Stimulated activated CD8-positive, alpha-beta memory T cell treated with anti-CD3 and anti-CD28 coated beads, Interleukin-7, amount 100 ng/mL, for 48 hours (primary cell): ENCODE measurements around the gene TANC1.

Experiments used
- DNase-seq, 2 donors: peaks; one replicate each; pipeline ENCODE4 v3.0.0-alpha.2; 2020; ENCODE audit warnings: low read depth in 1 of 2; ENCODE audit errors: extremely low read depth in 1 of 2

The TANC1 gene

GRCh38 chr2:159211447-159212396 lies 243.3 kb downstream of the TANC1 start:
- no peak for DNase-seq

- DNase-seq: no peak
Observed at GRCh38 chr2:159213296-159213695, 244.9 kb downstream of the TANC1 start.

DNA sequence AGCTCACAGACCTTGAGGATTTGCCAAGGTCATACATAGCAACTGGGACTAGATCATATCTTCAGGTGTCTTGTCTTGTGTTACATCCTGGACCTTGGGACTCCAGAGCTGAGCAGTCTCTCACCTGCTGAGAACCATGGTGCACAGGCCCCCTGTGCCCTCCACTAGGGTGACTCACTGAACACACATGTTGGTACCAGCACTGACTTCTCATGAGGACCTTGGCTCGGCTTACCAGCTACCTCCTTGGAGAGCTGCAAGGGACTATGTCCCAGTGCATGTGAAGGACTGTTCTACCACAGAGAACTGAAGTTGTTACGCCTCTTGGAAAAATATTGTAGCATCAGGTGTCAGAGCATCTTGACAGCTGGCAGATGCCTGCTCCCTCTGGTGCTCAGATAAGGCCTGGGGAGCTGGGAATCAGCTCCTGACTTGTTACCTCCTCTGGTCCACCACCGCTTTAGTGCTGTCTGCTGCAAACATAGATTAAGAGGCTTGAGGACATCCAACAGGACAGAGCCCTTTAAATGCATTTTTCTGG lies 246.0 kb downstream of the TANC1 start:
- DNase-seq: no peak

- DNase-seq: no peak
Observed at GRCh38 chr2:159215116-159215515, 246.7 kb downstream of the TANC1 start.

- no peak for DNase-seq
Observed at GRCh38 chr2:159217676-159218075, 249.2 kb downstream of the TANC1 start.

DNA sequence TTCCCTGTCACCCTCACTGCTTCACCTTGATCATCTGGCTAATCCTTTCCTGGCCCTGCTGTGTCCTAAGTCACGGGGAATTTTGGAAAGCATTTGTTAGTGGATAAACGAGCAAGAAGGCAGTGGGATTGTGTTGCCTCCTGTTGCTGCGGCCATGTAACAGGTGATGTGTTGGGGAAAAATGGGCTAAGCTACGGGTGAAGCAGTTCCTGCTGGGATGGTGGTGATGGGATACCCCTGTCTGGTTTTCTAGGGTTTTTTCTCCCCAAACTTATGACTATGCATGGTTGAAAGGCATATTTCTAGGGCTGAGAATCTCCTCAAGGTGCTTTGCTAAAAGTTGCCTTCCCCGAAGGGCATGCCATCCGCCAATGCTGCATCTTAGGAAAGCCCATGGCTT lies 249.9 kb downstream of the TANC1 start:
- DNase-seq: no peak

DNA sequence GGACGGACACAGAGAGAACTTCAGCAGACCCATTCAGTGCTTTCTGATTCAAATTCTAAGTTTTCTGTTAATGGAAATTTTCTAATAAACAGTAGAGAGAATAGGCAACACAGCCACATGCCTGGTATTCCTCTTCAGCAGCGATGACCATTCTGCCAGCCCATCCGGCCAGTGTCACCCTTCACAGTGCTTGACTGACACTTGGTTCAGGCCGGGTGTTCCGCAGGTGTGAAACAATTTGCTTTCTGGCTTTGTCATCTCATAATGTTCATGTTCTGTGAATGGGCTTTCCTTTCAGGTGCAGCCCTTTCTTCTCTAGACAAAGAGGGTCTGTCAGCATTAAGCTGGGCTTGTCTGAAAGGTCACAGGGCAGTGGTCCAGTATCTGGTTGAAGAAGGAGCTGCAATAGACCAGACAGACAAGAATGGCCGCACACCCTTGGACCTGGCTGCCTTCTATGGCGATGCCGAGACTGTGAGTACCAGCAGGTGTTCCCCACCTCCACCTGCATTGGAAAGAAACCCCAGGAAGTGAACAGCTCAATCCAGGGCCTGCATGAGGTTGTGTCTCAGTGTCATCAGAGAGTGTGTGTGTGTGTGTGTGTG lies 251.1 kb downstream of the TANC1 start:
- DNase-seq: no peak

- no peak for DNase-seq
Observed at GRCh38 chr2:159224061-159224813, 255.8 kb downstream of the TANC1 start.

DNA sequence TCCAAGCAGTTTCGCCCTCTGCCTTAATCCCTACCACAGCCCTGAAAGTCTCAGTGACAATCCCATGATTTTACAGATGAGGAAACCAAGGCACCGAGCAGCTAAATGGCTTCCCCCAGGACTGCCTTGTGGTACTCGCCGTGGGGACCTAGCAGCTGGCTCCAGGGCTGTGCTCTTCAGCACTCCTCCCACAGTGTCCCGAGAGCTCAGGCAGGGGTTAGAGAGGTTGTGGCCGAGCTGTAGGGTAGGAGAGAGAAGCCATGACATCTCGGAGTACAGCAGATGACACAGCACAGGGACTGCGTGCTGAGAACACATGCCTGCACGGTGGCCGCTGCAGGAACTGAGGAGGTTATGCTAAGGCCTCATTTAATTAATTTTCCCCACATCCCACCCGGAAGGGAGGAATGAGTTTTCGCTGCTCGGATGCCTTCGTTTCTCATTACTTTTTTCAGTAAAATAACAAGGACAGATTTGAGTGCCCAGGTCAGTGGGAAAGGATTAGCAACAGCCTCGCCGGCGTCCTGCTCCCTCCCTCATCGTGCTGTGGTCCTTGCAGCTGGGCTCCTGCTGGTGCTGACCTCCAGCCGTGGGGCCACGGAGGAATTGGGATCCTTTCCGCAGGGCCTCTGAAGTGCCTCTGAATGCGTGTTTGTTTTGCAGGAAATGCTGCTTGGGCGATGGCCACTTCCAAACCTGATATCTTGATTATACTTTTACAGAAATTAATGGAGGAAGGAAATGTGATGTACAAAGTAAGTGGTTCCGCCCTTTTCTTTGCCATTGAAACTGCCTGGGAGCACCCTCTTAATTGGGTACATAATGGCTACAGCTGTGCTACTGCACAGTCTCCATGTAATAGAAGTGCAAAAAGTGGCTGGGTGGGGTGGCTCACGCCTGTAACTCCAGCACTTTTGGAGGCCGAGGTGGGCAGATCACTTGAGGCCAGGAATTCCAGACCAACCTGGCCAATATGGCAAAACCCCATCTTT lies 256.9 kb downstream of the TANC1 start:
- DNase-seq: no peak

GRCh38 chr2:159226059-159226461 lies 257.6 kb downstream of the TANC1 start:
- peak in 1 of 2 donors; percentile 13 for DNase-seq

- no peak for DNase-seq
Observed at GRCh38 chr2:159226608-159227385, 258.4 kb downstream of the TANC1 start.

DNA sequence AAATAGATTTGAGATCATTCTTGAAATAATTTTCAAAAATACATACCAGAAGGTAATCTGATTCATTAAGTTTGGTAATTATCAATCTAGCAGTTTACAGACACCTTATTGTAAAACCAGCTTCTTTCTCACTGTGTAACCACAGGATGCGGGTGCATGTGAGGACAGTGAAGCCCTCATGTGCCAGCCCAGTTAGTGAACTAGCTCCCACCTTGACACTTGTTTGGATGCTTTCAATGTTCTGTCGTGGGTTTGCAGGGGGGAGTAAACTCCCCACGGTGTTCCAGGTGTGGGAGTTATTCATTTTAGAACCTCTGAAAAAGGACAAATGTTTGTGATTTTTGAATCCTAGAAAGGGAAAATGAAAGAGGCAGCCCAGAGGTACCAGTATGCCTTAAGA lies 259.0 kb downstream of the TANC1 start:
- DNase-seq: no peak

DNA sequence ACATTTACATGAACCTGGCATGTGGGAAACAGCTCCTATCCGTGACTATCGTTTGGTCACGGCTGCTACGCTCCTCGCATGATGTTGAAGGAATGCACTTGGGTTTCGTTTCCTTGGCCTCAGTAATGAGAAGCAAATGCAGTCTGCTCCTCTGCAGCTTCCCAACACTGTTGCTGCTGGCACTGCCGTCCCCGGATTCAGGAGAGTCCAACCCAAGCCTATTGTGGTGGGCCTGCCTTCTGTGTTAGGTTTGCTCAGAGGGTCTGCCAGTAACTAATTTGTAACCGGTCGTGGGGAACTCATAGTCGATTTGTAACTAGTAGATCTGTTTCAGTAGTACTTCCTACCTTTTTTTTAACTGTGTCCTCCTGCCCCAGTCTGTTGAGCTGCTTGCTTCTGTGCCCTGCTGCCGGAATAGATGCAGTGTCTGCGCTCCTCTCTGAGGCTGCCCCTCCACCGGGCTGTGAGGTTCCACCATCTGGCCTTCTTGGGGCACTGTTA lies 259.7 kb downstream of the TANC1 start:
- no peak for DNase-seq

- DNase-seq: no peak
Observed at GRCh38 chr2:159229476-159230144, 261.2 kb downstream of the TANC1 start.

DNA sequence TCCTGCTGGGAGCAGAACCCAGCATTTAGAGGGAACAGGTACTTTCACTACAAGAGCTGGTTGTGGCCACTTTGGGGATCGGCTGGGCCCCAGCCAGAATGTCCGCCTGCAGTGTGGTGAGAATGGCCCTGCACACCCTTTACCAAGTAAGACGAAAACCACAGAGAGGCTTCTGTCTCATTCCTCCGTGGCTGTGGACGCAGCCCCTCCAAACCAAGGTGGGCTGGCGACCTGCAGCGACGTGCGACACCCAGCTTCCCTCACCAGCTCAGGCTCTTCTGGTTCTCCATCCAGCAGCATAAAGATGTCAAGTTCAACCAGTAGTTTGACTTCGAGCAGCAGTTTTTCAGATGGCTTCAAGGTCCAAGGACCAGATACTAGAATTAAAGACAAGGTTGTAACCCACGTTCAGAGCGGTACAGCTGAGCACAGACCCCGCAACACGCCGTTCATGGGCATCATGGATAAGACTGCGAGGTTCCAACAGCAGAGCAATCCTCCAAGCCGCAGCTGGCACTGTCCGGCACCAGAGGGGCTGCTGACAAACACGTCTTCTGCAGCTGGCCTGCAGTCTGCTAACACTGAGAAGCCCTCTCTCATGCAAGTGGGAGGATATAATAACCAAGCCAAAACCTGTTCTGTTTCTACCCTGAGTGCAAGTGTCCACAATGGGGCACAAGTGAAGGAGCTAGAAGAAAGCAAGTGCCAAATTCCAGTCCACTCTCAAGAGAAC lies 261.9 kb downstream of the TANC1 start:
- no peak for DNase-seq

GRCh38 chr2:159232456-159233170 lies 264.2 kb downstream of the TANC1 start:
- DNase-seq: no peak

DNA sequence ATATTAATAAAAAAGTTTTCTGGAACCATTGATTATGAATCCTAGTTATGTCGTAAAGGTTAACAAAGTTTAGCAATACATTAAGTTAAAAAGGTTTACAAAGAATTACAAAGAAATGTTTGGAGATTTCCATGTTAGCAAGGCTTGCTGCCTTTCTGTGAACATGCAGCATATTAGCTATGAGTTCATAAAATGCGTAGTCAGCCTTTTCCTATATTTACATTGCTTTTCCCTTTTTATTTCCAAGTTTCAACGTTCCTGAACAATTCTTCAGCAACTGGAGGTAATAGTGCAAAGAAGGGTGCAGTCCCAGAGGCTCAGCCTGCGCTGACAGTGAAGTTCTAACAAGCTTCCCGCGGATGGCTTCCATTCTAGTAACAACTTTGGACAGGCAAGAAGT lies 266.4 kb downstream of the TANC1 start:
- no peak for DNase-seq
